Kidney (tissue), 14 donors: ENCODE results near the gene EIF4G3. TPM values are rescaled to one million over a fixed set of nuclear protein-coding genes. Genes with fewer than 3 reads are reported as not detected.

Experiments
- DNase-seq, 5 donors: peaks; one replicate each; pipeline ENCODE4 v3.0.0-alpha.2; 2013 to 2020
- FAIRE-seq: peaks from 2 replicates; lab custom pipeline; 2012; peaks lifted over from hg19 to GRCh38; lab: Jason Lieb, UNC
- H3K27ac ChIP-seq, 2 donors: one replicate each; pipeline ENCODE4 v1.7.0; 2013; ENCODE audit warnings: low read depth in 2 of 2, low read length in 2 of 2, inconsistent platforms in 1 of 2
- H3K27me3 ChIP-seq: one replicate; pipeline ENCODE4 v1.7.1; 2013; ENCODE audit warnings: low read length, inconsistent platforms; ENCODE audit not compliant: control insufficient read depth, insufficient read depth
- H3K36me3 ChIP-seq, 3 donors: one replicate each; pipeline versions ENCODE4 v1.7.0 to v1.7.1; 2013; ENCODE audit warnings: low read length in 3 of 3, control low read depth in 1 of 3, inconsistent platforms in 1 of 3; ENCODE audit not compliant: insufficient read depth in 3 of 3, control insufficient read depth in 2 of 3
- H3K4me1 ChIP-seq, 3 donors: one replicate each; pipeline versions ENCODE4 v1.7.0 to v1.7.1; 2013; ENCODE audit warnings: low read length in 3 of 3, inconsistent platforms in 1 of 3, low read depth in 1 of 3; ENCODE audit not compliant: control insufficient read depth in 2 of 3, insufficient read depth in 2 of 3
- H3K4me3 ChIP-seq, 3 donors: one replicate each; pipeline versions ENCODE4 v1.7.0 to v1.8.1; 2013; ENCODE audit warnings: low read length in 3 of 3, control low read depth in 1 of 3, inconsistent platforms in 1 of 3
- H3K9ac ChIP-seq, 3 donors: one replicate each; pipeline versions ENCODE4 v1.7.0 to v1.7.1; 2013; ENCODE audit warnings: low read length in 3 of 3, control low read depth in 1 of 3, inconsistent platforms in 1 of 3
- H3K9me3 ChIP-seq, 3 donors: one replicate each; pipeline versions ENCODE4 v1.7.0 to v1.7.1; 2013; ENCODE audit warnings: low read length in 3 of 3, control low read depth in 1 of 3, inconsistent platforms in 1 of 3; ENCODE audit not compliant: control insufficient read depth in 2 of 3, insufficient read depth in 1 of 3
- intact Hi-C: fragments of 100-400 bp; cut with DNase I; formaldehyde crosslinking; loops from one replicate; pipeline ENCODE4 v1.11.1; 2022
- polyA plus RNA-seq: library from polyadenylated mRNA; stranded (reverse); fragments of 350-450 nt; fragmentation: Illumina TruSeq; extraction: RNeasy Lipid Tissue Mini Kit (QIAGEN cat#74804); gene quantifications from one replicate; pipeline ENCODE4 v1.2.3, GENCODE V29; 2014; ENCODE audit warnings: low read depth, low replicate concordance; ENCODE audit not compliant: insufficient read depth
- total RNA-seq: library from RNA; stranded (reverse); fragmentation: NEBNext Ultra II Directional; extraction: Animal tissue kit (Norgen Biotek cat#: 25700); gene quantifications from one replicate; pipeline ENCODE4 v1.2.1, GENCODE V29; 2021
- TF ChIP-seq, protein P1 (sequence below): IDR thresholded peaks from 3 replicates; pipeline ENCODE4 v1.5.1; 2012; ENCODE audit warnings: mild to moderate bottlenecking, moderate library complexity, borderline replicate concordance; ENCODE audit not compliant: insufficient read depth; ENCODE audit errors: extremely low read depth
- donor health status: control.
- donor health status: control.
- donor health status: control.
- donor health status: control.
- donor health status: control.
- donor health status: DM: yes; HTN: yes; CAD: no.
- donor health status: Normal renal cell carcinoma (clear cell type).

The EIF4G3 gene
- total and polyA plus RNA-seq, 2 donors from 2014 or later, result 14.8 to 61.6 TPM

DNA sequence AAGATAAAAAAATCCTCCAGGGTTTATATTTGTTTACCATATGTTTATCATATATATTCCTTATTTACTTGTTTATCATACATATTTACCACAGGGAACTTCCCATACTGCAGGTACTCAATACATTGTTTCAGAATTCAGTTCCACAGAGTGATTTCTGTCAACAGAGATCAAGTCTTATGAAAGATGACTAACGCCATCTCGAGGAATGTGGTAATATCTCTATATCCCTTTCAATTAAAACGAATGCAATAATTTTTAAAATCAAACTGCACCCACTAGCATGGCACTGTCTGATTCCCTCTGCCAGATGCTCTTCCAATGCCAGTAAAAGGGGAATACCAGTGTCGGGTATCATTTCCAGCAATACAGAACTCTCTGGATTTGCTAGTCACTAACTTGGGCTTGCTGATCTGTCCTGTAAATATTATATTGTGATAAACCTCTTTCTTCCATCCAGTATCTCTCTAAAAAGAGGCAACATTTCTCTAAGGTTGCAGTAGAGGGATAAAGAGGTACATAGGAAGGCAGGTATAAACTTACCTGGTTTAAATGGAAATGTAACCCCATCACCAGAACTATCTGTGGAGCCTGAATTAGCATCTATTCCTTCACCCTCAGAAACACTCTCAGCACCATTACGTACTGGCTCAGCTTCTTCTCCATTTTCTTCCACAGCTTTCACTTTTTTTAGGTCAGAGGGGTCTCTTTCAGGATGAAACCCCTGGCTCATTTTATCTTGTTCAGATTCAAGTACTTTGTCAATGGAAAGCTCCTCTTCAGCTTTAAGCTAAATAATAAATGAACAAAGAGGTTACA is 277.3 kb downstream of the EIF4G3 start:
- Histone ChIP-seq H3K4me1 (no peaks in the 10 kb centered on the region), H3K4me3 (no peak overlapping the region), H3K27me3 (no peaks in the 10 kb centered on the region), H3K9me3 (no peaks in the 10 kb centered on the region), H3K27ac (no peak overlapping the region), H3K9ac (no peak overlapping the region), H3K36me3 (peaks cover 0 to 4% (median 2%) of the 10 kb centered on the region in 3 donors)
- TF ChIP-seq, protein P1, sequence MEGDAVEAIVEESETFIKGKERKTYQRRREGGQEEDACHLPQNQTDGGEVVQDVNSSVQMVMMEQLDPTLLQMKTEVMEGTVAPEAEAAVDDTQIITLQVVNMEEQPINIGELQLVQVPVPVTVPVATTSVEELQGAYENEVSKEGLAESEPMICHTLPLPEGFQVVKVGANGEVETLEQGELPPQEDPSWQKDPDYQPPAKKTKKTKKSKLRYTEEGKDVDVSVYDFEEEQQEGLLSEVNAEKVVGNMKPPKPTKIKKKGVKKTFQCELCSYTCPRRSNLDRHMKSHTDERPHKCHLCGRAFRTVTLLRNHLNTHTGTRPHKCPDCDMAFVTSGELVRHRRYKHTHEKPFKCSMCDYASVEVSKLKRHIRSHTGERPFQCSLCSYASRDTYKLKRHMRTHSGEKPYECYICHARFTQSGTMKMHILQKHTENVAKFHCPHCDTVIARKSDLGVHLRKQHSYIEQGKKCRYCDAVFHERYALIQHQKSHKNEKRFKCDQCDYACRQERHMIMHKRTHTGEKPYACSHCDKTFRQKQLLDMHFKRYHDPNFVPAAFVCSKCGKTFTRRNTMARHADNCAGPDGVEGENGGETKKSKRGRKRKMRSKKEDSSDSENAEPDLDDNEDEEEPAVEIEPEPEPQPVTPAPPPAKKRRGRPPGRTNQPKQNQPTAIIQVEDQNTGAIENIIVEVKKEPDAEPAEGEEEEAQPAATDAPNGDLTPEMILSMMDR, result no peak
- intact Hi-C loops, result no loop called here
- FAIRE-seq (no peak), DNase-seq (no peak)

DNA sequence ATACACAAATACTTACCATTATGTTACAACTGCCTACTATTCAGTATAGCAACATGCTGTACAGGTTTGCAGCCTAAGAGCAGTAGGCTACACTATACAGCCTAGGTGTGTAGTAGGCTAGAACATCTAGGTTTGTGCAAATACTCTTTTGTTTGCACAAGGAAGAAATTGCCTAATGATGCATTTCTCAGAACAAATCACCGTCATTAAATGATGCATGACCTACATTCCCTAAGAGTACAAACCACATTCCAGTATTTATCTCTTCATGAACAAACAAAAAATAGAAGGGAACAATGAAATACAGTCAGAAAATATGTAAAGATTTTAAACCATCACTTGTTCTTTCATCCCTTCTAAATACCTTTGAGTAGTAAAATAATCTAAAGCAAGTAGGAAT is 279.9 kb downstream of the EIF4G3 start:
- H3K27ac ChIP-seq, result no peak overlapping the region
- DNase-seq (peak in 2 of 5 donors; percentile 23 to 30), FAIRE-seq (no peak)
- intact Hi-C loops, result no loop called here
- TF ChIP-seq, protein P1, result no peak
- H3K4me1 ChIP-seq, result no peaks in the 10 kb centered on the region
- no peak overlapping the region for H3K9ac ChIP-seq
- H3K27me3 ChIP-seq, result no peaks in the 10 kb centered on the region
- peaks cover 3 to 13% (median 9%) of the 10 kb centered on the region in 3 donors for H3K36me3 ChIP-seq
- H3K9me3 ChIP-seq, result no peaks in the 10 kb centered on the region
- no peak overlapping the region for H3K4me3 ChIP-seq

DNA sequence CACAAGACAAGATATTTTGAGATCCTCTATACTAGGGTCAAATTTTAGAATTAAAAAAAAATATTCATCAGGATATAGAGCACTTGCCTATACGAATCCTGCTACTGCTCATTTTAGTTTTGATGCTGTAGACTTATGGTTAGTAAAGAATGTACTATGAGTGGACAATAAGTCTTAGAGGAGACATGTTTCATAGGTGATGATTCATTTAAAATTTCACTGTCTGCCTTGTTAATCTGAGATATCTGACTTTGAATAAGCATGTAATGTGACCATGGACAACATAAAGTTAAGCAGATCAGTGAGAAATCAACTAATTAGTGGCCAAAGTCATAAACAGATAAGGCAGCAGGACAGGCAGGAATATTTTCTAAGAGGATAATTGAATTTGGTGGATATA is 282.8 kb downstream of the EIF4G3 start:
- no peaks in the 10 kb centered on the region for H3K4me1 ChIP-seq
- DNase-seq, result no peak

More for the DNA sequence above, 282.8 kb downstream of the EIF4G3 start:
- H3K9ac ChIP-seq, result no peak overlapping the region
- no peaks in the 10 kb centered on the region for H3K27me3 ChIP-seq
- H3K9me3 ChIP-seq, result no peaks in the 10 kb centered on the region
- intact Hi-C loops, result no loop called here
- no peak for FAIRE-seq
- TF ChIP-seq, protein P1, result no peak
- H3K27ac ChIP-seq, result no peak overlapping the region
- no peak overlapping the region for H3K4me3 ChIP-seq
- H3K36me3 ChIP-seq, result peaks cover 3 to 12% (median 7%) of the 10 kb centered on the region in 3 donors
